ENCODE results near the gene SH3RF3.

SH3RF3 gene

DNA sequence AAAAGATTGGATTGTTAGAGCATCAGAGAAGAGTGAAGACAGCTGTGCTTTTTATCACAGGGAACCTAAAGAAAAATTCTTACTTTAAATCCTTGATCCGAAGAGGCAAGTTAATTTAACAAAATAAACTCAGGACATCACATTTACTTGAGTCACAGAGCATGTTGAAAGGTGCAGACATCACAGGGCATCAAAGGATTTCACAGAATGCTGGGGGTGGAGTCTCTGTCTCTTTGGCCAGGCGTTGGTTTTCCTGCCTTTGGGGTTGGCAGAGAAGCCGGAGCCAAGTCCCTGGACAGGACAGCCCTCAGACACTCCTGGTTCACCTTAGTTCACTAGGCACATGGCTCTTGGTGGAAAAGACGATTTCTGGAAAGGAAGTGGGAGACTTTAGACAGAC, 56.3 kb downstream of the SH3RF3 start:
- no peak for DNase-seq

- DNase-seq = no peak
Observed at GRCh38 chr2:109185821-109186570, 57.0 kb downstream of the SH3RF3 start.

- DNase-seq = no peak
Observed at GRCh38 chr2:109186656-109187250, 57.7 kb downstream of the SH3RF3 start.

GRCh38 chr2:109187711-109188495, 58.9 kb downstream of the SH3RF3 start:
- no peak for DNase-seq

- DNase-seq = no peak
Observed at GRCh38 chr2:109188496-109188890, 59.5 kb downstream of the SH3RF3 start.

DNA sequence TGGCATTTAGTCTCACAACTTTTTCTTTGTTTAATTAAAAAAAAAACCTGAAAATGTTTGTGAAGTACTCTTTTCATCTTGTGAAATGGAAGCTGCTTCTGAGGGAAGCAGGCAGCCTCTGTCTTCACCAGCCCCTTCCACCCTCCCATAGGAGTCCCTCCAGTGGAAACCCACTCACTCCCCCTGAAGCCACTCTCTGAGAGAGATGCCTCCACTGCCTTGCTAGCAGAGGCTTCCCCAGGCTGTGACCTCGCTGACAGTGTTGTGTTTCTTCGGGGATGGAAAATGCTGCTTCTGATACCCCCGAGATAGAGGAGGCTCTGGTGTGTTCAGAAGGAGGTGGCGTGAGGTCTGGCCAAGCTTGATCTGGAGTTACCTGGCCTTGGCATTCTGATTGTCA, 59.9 kb downstream of the SH3RF3 start:
- no peak for DNase-seq

GRCh38 chr2:109189751-109190150, 60.7 kb downstream of the SH3RF3 start:
- DNase-seq = no peak

DNA sequence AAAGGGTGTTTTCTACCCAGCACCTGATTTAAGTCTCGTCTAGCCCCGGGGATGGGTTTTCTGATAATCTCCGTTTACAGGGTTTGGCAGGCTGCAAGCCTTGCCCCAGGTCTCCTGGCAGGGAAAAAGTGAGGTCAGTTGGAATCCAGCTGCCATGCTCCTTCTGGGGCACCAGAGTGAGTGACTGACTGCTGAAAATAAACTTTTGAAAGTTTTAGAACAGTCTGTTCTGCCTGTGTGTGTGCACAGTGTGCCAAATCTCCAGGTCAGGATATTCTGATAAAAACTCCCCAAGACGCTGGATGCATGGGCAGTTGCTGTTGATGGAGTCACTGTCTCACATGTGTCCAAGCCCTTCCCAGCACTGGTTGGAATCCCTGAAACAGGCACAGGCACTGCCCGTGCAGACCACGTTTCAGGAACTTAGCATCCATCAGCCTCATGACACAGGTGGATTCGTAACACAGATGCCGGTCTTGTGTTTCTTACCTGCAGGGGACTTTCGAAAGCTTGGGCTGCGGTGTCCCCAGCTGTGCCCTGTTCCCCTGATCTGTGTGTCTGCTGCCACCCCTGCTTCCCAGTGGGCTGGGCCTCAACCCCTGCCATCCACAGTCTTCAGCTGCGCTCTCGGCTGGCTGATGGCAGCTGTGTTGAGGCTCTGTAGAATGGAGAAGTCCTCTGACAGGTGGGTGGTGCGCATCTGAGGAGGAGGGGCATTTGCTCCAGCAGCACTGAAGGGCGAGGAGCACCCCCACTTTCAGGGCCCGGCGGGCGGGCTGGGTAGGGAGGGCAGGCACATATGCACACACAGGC, 65.0 kb downstream of the SH3RF3 start:
- DNase-seq = peak; percentile 42

DNA sequence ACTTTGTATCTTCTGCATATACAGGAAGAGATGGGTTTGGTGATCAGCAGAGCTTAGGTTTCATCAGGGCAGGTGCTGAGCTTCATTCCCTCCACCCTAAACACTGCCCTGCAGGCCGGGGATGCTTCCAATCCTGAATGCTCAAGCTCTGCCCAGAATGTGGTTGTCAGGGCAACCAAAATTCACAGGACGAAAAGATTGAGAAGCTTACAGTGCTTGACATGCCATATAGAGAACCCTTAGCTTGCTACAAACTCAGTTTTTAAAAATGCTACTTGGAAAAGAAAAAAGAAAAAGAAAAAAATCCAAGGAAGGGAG, 65.6 kb downstream of the SH3RF3 start:
- DNase-seq = no peak

GRCh38 chr2:109195193-109196045, 66.4 kb downstream of the SH3RF3 start:
- no peak for DNase-seq

GRCh38 chr2:109196081-109196875, 67.3 kb downstream of the SH3RF3 start:
- no peak for DNase-seq

GRCh38 chr2:109197491-109198418, 68.8 kb downstream of the SH3RF3 start:
- no peak for DNase-seq

GRCh38 chr2:109199790-109200189, 70.8 kb downstream of the SH3RF3 start:
- DNase-seq = no peak

DNA sequence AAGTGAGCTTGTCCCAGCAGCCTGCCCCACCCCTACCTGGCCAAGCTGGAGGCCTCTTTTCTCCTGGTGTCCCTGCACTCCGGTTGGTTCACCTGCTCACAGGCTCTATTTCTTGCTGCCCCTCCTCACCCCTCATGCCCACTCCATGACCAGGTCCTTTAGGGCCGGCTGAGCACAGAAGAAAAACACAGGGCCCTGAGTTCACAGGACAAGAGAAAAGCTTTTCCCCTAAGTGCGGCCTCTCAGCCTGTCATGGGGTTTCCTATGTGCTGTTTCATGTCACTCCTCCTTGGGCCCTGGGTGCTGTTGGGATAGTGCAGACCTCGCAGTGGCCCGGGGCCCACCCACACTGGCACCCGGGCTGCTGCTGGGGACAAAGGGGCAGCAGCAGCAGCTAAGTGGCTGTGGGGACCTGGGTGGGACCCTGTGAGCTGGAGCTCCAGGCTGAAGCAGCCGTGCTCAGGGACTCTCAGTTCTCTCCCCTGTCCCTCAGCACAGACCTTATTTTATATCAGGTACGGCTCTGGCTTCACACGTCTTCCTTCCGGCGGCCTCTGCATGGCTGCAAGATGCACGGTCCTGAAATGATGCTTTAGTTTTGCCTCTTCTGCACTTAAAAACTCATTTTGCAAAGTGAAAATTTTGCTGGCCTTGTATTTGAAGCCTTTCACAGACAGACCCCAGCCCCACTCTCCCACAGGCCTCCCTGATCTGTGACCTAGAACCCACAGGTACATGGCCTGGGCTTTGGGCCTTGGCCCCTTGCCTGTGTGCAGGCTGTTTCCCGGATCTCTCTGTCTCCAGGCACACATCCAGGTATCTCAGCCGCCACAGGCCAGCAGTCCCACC, 71.8 kb downstream of the SH3RF3 start:
- DNase-seq = no peak

DNA sequence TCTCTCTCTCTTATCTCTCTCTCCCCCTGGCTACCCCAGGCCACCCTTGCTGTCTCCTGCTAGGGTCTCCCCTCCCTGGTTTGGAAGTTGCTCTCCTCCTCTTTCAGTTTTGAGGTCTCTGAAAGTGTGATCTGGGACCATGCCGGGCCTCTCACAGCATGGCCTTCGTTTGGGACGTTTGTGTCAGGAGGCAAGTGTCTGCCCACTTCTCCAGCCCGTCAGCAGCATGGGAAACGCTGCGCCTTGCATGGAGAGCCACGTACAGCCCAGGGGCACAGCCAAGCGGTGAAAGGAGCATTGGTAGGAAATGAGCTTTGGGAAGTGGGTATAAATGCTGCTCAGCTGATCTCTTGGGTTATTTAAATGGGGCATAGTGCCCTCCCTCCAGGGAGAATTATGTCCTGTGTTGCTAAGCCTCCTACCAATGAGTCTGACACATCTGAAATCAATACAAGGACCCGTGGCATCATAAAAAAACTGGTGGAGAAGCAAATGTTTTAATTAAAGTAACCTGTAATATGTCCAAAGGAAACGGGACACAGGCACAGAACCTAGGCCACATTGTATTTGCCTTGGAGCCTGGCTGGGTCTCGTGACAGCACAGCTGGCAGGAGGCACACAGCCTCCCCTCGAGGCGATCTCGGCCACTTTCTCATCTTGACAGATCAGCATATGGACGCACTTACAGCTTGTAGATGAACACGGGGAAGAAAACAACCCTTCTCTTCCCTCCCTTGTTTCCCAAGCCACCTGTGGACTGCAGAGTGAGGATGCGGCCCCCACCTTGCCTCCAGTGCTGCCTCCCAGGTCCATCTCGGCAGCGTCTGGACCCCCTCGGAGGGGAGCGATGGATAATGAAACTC, 72.7 kb downstream of the SH3RF3 start:
- no peak for DNase-seq

DNA sequence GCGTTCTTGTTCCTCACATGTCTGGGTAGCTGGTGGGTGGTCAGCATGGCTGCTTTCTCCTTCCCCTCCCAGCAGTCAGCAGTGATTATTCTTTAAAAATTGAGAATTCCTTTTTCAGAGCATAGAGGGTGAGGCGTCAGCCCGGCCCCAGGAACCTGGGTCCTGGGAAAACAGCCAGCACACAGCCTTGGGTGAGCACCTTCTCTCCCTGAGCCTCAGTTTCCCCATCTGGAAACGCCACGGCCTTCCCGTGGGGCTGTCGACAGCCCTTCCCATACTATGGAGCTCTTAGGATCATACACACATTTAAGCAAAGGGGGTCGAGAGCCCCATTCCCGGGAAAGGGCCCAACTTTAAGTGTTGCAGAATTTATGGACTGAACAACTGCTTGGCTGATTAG, 73.5 kb downstream of the SH3RF3 start:
- no peak for DNase-seq

- DNase-seq = no peak
Observed at GRCh38 chr2:109203246-109204011, 74.4 kb downstream of the SH3RF3 start.

DNA sequence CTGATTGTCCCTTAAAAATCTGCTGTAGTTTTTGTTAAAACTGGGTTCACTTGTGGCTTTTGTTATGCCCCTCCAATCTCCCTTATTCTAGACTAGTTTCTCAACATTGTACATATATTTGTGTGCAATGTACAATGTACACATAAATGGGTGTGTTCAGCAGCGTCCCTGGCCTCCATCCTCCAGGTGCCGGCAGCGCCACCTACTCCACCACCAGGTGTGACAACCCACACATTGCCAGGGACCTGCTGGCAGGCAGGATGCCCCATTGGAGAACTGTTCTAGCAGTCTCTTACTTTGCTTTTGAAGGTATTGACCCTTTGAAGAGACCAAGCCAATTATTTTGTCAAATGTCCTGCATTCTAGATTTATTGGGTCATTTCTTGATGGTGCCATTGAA, 75.4 kb downstream of the SH3RF3 start:
- no peak for DNase-seq

Data from CD4-positive, alpha-beta T cell treated with Interferon gamma for 1 hour (primary cell).